MM.1S (cell line): ENCODE data around the gene MYH14.

Source experiments
- EZH2phosphoT487 ChIP-seq: fragments of 300-600 bp; sonication (generic); IDR thresholded peaks from 2 replicates; pipeline ENCODE4 v1.6.1; 2018; ENCODE audit warnings: antibody characterized with exemption, low read length
- TF ChIP-seq, protein P1 (sequence below): fragments of 300-600 bp; sonication (generic); IDR thresholded peaks from 2 replicates; pipeline ENCODE4 v1.5.1; 2016; ENCODE audit warnings: antibody characterized with exemption, low read length, mixed read lengths

DNA sequence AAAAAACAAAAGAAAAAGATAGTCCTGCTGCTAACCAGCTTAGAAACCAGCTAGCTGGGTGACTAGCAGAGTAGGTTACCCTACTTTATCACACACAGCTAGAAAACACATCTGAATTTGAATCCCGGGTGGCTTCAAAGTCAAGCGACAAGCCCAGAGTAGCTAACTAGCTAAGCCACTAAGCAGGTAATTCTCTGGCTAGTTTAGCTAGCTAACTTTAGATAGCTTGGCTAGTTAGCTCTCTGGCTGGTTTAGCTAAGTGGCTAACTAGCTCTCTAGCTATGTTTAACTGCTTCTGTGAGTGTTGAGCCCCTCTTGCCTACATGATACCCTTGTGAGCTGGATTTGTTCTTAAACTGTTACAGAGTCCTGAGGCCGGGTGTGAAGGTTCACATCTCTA is 12.4 kb downstream of the MYH14 start:
- no peak for TF ChIP-seq EZH2phosphoT487
- TF ChIP-seq, protein P1, sequence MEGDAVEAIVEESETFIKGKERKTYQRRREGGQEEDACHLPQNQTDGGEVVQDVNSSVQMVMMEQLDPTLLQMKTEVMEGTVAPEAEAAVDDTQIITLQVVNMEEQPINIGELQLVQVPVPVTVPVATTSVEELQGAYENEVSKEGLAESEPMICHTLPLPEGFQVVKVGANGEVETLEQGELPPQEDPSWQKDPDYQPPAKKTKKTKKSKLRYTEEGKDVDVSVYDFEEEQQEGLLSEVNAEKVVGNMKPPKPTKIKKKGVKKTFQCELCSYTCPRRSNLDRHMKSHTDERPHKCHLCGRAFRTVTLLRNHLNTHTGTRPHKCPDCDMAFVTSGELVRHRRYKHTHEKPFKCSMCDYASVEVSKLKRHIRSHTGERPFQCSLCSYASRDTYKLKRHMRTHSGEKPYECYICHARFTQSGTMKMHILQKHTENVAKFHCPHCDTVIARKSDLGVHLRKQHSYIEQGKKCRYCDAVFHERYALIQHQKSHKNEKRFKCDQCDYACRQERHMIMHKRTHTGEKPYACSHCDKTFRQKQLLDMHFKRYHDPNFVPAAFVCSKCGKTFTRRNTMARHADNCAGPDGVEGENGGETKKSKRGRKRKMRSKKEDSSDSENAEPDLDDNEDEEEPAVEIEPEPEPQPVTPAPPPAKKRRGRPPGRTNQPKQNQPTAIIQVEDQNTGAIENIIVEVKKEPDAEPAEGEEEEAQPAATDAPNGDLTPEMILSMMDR = no peak
